OCI-LY7 (cell line): ENCODE data around the gene ITM2B.

Source experiments
- EZH2phosphoT487 ChIP-seq: fragments of 200-600 bp; sonication (generic); IDR thresholded peaks from 2 replicates; pipeline ENCODE4 v1.6.1; 2018; ENCODE audit warnings: low read depth, borderline replicate concordance, mild to moderate bottlenecking, mixed run types, antibody characterized with exemption, low read length, moderate library complexity, mixed read lengths
- TF ChIP-seq, protein P1 (sequence below): fragments of 200-600 bp; sonication (generic); conservative IDR thresholded peaks from 2 replicates; pipeline ENCODE4 v1.5.1; 2014; ENCODE audit warnings: mild to moderate bottlenecking, antibody characterized with exemption, low read length, moderate library complexity, mixed read lengths

DNA sequence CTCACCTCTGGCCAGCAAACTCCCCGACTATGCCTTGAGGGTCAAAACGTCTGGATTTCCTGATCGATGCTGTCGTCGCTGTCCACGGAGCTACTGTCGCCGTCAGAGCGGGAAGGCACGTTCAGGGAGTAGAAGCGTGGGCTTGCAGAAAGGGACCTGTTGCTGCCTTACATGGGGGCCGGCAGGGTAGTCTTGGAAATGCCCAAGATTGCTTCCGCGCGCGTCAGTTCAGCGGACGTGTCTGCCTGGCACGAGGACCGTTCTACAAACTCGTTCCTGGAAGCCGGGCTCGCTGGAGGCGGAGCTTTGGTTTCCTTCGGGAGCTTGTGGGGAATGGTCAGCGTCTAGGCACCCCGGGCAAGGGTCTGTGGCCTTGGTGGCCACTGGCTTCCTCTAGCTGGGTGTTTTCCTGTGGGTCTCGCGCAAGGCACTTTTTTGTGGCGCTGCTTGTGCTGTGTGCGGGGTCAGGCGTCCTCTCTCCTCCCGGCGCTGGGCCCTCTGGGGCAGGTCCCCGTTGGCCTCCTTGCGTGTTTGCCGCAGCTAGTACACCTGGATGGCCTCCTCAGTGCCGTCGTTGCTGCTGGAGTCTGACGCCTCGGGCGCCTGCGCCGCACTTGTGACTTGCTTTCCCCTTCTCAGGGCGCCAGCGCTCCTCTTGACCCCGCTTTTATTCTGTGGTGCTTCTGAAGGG lies 86.0 kb downstream of the ITM2B start:
- TF ChIP-seq, protein P1, sequence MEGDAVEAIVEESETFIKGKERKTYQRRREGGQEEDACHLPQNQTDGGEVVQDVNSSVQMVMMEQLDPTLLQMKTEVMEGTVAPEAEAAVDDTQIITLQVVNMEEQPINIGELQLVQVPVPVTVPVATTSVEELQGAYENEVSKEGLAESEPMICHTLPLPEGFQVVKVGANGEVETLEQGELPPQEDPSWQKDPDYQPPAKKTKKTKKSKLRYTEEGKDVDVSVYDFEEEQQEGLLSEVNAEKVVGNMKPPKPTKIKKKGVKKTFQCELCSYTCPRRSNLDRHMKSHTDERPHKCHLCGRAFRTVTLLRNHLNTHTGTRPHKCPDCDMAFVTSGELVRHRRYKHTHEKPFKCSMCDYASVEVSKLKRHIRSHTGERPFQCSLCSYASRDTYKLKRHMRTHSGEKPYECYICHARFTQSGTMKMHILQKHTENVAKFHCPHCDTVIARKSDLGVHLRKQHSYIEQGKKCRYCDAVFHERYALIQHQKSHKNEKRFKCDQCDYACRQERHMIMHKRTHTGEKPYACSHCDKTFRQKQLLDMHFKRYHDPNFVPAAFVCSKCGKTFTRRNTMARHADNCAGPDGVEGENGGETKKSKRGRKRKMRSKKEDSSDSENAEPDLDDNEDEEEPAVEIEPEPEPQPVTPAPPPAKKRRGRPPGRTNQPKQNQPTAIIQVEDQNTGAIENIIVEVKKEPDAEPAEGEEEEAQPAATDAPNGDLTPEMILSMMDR, result no peak
- no peak for TF ChIP-seq EZH2phosphoT487
